HG03469 (cell line): Measurements from ENCODE around the gene FBXO38.
A peak's percentile ranks its signal among the peaks of the same experiment; 100 is the strongest.

ENCODE experiments used
- ATAC-seq: cut with Tn5 transposase; IDR thresholded peaks from one replicate; pipeline ENCODE4 v1.9.1; 2021; ENCODE audit warnings: mild to moderate bottlenecking, moderate library complexity, moderate number of reproducible peaks; ENCODE audit not compliant: unreplicated experiment

FBXO38 gene

GRCh38 chr5:148381906-148382305 is 1.9 kb upstream of the FBXO38 start:
- ATAC-seq, result no peak

GRCh38 chr5:148382961-148383360 is 797 bp upstream of the FBXO38 start:
- no peak for ATAC-seq

- peak; percentile 26 for ATAC-seq
Measured at GRCh38 chr5:148384380-148384737, 601 bp downstream of the FBXO38 start.

GRCh38 chr5:148385094-148385493 is 1.3 kb downstream of the FBXO38 start:
- no peak for ATAC-seq

- no peak for ATAC-seq
Measured at GRCh38 chr5:148386041-148386440, 2.3 kb downstream of the FBXO38 start.

- no peak for ATAC-seq
Measured at GRCh38 chr5:148387325-148387724, 3.6 kb downstream of the FBXO38 start.

DNA sequence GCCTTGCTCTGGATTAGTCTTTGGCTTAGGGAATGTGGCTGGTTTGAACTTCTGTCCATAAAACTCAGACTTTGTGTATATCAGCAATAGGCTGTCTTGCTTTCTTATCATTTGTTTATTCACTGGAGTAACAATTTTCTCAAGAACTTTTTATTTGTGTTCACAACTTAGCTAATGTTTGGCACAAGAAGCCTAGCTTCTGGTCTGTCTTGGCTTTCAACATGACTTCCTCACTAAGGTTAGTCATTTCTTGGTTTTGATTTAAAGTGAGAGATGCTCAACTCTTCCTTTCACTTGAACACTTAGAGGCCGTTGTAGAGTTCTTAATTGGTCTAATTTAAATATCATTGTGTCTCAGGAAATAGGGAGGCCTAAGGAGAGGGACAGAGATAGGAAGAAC is 4.9 kb downstream of the FBXO38 start:
- no peak for ATAC-seq

DNA sequence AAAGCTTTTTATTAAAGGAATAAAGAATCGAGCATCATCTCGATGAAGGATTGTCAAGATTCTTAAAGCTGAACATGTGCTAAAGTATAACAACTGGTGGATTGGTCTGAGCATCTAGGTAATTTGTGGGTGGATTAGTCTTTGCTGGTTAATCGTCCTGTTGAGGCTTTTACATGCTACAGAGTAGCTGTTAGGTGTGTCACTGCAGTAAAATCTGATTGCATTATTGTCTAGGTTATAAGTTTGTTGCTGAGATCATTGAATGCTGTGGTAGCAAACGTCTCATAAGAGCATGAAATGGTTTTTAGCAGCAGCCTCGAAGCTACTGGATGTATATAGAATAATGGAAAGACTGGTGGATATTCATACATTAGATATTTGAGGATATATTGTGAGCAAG is 7.2 kb downstream of the FBXO38 start:
- no peak for ATAC-seq

DNA sequence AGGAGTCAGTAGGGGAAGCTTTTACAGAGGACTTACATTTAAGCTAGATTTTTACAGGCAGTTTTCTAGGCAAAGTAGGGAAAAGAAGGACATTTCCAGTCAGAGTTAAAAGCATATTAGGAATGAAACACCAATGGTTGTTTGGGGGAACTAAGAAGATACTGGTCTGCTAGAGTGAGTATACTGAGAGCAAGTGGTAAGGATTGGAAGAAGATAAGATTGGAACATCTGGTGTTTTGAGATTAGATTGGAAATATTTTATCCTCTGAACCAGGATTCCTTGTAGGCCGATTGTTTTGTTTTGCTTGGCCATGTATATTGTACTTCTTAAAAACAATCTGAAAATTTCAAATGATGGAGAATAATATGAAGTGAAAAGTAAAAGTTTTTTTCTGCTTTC is 7.7 kb downstream of the FBXO38 start:
- no peak for ATAC-seq

DNA sequence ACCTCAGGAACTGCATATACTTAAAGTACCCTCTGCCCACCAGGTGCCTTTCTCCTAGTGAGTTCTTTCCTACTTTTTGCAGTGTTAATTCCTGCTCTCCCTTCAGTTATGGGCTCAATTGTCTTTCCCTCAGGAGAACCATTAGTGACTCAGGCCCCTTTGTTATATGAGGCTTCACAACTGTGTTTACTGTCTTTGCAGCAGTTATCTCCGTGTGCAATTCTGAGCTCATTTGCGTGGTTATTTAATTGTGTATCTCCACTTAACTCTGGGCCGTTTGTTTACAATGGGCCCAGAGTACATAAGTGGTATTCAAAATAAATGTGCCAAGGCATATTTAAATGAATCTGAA is 9.6 kb downstream of the FBXO38 start:
- ATAC-seq, result no peak

DNA sequence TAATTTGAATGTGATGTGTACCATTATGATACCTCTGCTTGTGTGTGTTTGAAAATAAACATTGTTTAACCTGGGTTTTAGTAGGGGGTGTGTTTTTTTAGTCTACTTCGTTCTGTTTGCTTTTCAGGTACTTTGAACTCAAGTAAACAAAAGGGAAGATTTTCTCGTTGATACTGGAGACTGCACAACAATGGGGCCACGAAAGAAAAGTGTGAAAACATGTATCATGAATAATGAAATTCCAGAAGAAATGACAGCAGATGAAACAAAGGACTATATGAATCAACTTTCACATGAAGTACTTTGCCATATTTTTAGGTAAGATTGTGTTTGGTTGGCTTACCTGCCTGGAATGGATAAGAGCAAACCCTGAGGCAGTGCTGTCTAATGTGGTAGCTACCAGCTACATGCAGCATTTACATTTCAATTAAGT is 10.8 kb downstream of the FBXO38 start:
- ATAC-seq, result no peak

DNA sequence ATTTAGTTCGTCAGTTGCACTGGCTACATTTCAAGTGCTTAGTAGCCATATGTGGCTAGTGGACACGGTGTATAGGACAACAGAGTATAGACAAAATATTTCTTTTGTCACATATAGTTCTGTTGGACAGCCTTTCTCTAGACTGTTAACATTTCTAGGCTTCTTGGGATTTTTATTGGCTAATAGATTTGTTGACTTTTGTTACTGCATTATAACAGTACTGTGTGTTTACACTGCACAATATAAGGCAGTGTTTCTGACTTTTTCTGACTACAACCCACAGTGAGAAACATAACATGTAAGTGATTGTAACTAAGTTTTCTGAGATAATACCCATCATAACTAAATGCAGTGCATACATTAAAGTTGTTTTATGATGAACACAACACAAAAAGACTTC is 11.3 kb downstream of the FBXO38 start:
- no peak for ATAC-seq

- ATAC-seq, result no peak
Measured at GRCh38 chr5:148397968-148398595, 14.3 kb downstream of the FBXO38 start.

DNA sequence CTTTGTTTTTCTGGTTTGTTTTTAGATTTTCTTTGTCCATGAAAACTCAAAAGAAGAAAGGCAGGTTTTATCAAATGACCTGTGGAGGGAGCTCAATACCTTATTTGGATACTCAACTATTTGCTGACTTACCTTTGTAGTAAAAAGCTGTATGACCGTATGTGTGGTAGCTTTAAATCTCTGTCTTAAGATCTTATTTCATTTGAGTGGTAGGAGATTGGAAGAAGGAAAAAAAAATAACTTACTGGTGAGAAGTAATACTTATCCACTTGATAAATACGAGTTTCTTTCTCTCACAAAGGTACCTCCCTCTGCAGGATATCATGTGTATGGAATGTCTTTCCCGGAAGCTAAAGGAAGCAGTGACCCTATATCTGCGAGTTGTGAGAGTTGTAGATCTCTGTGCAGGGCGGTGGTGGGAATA is 15.0 kb downstream of the FBXO38 start:
- no peak for ATAC-seq

- no peak for ATAC-seq
Measured at GRCh38 chr5:148401604-148402003, 17.8 kb downstream of the FBXO38 start.

DNA sequence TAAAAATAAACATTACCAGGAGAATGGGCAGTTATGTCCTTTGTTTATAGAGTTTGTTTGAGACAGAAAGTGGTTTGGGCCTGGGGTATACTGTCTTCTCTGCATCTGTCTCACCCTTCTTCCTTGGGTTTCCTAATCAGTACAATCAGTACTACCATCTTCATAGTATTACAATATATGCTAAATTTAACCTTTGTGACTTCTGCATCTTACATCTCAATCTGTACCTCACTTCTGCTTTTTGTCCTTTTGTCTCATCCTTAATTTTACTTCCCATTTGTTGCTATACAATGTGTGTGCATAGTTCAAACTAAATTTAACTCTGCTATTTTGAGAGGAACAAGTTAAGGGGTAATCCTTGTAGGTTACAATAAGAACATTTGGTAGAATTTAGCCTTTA is 19.6 kb downstream of the FBXO38 start:
- ATAC-seq, result peak; percentile 94

GRCh38 chr5:148406406-148406805 is 22.6 kb downstream of the FBXO38 start:
- ATAC-seq, result no peak

GRCh38 chr5:148408092-148408491 is 24.3 kb downstream of the FBXO38 start:
- ATAC-seq, result no peak

GRCh38 chr5:148412124-148412523 is 28.4 kb downstream of the FBXO38 start:
- ATAC-seq, result no peak

GRCh38 chr5:148414833-148415232 is 31.1 kb downstream of the FBXO38 start:
- no peak for ATAC-seq

DNA sequence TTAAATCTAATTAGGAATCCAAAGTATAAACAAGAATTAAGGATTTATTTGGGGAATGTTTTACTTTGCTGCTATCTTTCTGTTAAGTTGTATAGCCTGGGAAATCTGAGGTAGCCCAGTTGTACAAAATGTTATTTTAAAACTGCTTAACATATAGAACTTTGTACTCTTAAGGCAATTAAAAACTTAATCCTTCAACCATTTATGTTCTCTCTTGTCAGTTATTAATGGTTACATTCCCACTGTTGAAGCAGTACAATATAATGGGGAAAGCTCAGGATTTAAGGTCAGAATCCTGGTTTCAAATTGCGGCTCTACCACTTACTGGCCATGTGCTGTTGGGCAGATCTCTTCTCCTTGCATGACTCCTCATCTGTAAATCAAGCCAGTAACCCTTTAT is 32.7 kb downstream of the FBXO38 start:
- ATAC-seq, result no peak

DNA sequence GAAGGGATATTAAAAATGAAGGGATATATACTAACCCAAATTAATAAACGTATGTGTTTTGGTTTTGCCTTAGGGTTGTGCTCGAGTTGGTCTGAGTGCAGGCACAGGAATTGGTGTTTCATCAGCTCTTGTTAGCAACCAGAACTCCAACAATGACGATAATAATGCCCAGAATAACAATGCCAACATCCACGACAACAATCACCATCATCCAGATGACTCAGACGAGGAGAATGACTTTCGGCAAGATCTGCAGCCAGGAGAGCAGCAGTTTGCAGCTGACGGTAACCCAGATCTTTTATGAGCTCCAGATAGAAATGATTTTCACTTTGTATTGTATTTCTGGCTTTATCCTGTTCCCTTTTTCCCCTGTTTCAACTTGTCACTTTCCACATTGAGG is 33.2 kb downstream of the FBXO38 start:
- no peak for ATAC-seq

- no peak for ATAC-seq
Measured at GRCh38 chr5:148418511-148418910, 34.8 kb downstream of the FBXO38 start.
